HPDE6-E6E7 (cell line): Measurements from ENCODE around the gene KLK1.

ENCODE experiments used
- DNase-seq: peaks from one replicate; pipeline ENCODE4 v3.0.0; 2011; ENCODE audit warnings: missing footprints; ENCODE audit errors: extremely low spot score

The KLK1 gene

DNA sequence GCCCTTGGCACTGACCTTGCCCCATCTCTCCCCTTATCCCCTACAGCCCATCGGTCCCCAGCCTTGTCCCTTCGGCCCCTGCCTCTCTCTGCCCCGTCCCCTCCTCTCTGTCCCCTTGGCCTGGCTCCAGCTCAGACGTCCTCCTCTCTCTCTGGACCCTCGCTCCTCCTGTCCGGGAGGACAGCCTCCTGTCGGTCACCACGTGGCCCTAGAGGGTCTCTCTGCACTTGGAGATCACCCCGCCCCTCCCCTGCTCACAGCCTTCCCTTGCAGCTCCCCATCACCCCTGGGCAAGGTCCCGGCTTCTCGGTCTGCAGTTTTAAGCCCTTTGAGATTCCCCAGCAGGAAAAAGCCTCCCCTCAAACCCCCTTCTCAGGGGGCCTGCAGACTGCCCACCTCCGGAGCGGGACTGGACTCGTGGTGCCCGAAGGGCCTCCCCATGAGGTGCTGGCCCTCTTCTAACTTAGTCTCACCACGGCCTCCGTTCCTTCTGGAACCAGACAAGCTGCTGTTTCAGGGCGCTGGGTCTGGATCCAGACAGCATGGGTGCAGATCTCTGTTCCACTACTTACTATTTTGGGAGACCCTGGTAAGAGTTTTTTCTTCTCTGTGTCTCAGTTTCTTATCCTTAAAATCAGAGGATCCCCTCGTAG lies 13.1 kb upstream of the KLK1 start:
- DNase-seq = no peak

DNA sequence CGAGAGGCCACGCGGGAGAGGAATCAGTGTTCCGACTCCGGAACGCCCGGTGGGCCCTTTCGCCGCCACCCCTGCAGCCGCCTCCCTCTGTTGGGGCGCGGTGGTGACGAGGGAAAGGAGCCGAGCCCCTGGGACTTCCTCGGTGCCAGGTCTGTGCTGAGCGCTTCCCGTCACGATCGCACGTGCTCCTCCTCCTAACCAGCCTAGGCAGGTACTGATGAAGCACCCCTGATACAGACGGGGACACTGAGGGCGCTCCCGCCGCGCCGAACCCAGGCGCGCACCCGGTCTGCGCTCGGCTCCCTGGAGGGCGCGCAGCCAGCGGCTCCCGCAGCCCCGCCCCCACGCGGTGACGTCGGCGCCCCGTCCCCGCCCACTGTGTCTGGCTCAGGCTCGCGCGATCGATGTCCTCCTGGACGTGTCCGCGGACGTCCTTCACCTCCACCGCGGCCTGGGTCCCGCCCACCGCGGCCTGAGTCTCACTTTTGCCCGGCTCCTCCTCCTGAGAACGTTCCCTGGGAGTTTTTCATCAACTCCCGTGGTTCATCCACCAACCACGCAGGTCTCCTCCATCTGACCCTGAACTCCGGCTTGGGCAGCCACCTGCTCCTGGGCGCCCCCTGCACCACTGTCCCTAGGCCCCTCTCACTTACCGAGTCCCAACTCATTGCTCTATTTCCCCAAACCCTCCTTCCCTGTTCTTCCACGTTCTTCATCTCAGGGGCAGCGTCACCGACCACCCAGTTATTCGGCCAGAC lies 12.4 kb upstream of the KLK1 start:
- peak; percentile 83 for DNase-seq

DNA sequence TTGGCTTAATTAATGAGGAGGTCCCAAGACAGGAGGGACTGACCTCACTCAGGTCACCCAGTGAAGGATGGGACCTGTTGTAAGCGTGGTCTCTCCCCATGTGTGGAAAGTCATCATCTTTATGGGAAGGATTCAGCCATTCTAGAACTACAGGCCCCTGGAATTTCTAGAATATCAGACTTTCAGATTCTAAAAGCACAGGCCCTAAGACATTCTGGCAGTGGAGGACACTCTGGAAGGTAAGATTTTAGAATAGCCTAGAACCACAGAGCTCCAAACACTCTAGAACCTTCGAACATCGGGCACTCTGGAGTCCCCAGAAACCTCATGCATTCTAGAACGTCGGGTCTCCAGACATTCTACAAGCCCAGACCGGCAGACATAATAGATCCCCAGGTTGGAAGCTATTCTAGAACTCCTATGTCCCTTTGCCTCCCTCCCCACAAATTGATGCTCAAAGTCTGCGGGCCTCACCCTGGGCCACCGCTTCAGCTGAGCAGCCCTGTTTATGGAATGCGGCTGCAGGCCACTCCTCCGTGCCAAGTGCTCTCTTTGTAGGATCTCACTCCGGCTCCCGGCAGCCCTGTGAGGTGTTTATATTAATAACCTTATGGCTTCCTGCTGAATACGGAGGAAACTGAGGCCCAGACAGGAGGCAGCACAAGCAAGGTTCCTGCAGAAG lies 11.7 kb upstream of the KLK1 start:
- no peak for DNase-seq

DNA sequence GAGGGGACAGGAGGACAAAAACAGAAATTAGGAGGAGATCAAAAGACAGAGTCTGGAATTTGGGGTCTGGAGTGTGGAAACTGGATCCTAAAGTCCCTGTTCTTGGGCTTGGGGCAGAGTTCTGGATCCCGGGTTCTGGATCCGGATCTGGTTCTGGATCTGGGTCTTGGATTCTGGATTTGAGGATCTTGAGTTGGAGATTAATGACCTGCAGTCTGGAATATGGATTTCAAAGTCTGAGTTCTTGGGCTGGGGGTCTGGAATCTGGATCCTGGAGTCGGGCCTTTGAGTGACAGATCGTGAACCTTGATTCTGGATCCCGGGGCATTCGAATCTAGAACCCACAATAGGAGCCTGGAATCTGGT lies 10.2 kb upstream of the KLK1 start:
- DNase-seq = no peak

DNA sequence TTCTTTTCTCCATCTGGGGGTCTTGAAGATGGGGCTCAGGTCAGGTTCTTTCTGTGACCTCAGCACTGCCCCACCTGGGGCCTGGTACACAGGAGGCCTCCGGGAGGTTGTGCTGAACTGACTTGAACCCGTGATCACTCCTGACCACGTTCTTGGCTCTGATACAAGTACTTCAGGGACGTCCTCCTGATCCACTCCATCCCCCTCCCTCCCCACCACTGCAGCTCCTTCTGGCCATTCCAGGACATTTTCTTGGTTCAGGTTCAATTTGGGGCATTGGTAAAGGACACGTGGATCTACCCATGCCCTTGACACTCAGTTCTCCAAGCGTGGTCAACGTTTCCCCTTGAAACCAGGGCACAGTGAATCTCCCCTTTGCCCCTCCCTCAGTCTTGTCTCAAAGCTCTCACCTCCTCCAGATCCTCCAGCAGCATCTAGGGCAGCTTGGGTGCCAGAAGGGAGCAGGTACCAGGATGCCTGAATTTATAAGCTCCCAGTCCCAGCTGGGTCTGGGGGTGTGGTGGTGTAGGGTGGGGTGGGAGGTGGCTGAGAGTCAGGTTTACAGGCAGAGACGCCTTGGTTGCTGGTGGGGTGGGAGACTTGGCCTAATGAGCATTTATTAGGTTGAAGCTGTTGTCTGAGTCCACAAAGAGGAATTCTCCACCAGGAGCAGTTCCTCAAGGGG lies 9.7 kb upstream of the KLK1 start, which contains the start of gene KLK15:
Gene KLK15 (minus strand): TSS at position 458 of the 685 bp plus-strand sequence. CDS start 2,082 bp downstream, outside the sequence.
- no peak for DNase-seq

DNA sequence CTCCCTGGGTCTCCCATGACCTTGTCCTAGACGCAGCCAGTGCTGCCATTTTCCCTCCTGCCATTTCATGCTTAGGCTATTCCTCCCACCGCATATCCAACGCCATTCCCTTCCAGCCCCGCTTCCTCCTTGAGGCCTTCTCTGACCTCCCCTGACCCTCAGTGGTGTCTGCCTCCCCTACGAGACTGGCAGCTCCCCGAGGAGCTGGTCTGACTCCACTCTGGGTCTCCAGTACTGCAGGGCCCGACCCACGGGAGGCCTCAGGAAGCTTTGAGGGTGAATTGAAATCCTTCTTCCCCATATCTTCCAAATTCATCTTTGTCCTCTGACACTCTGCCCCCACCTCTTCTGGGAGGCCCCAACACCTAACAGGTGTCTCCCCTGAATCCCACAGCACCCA lies 9.1 kb upstream of the KLK1 start:
- no peak for DNase-seq

DNA sequence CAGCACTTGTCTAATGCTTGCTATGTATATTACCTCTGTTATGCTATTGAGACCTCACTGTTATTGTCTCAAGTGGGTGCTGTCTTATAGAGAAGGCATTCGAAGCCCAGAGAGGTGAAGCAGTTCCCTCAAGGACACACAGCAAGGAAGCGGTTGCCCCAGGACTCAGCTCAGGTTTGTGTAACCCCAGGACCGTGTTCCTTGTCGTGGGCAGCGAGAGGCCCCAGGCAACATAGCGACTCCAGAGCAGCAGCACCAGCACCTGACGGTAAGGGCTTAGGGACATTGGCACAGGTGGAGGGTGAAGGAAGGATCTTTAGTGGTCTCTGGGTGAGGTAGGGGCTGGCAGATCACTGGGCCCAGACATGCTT lies 7.4 kb upstream of the KLK1 start:
- DNase-seq = no peak

DNA sequence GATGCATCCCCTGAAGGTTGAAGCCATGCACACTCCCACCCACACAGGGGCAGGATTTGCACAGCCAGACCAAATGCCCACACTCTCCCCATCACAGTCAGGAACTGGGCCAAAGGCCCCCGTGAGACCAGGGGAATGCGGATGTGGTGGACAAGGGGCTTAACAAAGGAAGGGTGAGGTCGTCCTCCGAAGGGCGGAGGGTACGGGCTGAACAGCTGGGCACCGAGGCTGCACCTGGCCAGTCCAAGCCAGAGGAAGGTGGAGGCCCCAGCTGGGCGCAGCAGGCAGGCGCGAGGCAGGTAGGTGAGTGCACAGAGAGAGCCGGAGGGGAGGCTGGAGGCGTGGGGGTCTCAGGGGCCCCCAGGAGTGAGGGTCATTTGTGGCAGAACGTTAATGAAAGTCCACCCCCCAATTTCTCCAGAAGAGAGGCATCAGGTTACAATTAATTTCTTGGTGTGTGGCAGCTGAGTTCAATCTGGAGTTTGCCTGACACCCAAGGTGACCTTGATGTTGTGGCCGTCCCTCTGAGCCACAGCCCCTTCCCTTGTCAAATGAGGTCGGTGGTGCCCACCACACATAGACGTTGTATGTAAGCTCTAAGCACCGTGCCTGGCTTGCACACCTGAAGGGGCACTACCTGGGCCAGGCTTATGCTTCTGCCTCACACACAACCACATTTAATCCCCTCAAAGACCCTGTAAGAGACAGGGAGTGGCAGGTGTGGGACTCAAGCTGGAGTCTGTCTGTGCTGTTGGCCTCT lies 6.9 kb upstream of the KLK1 start:
- no peak for DNase-seq

DNA sequence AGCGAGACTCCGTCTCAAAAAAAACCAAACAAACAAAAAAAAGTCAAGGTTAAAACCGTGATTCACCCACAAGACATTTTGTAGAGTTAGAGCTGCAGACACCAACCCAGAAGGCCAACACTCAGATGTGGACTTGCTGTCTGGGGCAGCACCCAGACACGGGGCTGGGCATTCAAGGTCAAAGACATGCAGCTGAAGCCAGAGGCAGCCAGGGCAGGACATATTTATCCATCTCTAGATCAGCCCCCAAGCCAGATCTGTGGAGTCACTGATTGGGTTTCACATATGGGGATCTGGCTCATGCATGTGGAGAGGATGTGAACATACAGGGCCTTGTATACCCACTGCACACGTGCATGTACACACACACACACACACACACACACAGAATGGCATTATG lies 6.2 kb upstream of the KLK1 start:
- no peak for DNase-seq

DNA sequence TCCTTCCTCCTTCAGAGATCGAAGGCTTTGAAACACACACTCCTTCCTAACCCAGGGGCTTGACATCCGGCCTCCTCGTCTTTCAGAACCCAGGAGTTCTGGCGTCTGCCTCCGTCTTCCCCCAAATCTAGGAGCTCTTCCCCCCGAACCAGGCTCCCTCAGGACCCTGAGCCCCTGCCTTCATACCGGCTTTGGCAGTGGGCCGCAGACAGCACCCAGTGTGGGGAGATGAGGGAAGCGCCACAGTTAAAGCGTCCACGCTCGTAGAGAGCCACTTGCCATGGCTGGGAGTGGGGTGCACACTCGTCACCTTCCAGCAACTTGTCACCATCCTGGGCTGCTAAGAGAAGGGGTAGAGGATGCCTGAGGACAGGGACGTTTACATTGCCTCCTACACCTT lies 3.9 kb upstream of the KLK1 start:
- no peak for DNase-seq

DNA sequence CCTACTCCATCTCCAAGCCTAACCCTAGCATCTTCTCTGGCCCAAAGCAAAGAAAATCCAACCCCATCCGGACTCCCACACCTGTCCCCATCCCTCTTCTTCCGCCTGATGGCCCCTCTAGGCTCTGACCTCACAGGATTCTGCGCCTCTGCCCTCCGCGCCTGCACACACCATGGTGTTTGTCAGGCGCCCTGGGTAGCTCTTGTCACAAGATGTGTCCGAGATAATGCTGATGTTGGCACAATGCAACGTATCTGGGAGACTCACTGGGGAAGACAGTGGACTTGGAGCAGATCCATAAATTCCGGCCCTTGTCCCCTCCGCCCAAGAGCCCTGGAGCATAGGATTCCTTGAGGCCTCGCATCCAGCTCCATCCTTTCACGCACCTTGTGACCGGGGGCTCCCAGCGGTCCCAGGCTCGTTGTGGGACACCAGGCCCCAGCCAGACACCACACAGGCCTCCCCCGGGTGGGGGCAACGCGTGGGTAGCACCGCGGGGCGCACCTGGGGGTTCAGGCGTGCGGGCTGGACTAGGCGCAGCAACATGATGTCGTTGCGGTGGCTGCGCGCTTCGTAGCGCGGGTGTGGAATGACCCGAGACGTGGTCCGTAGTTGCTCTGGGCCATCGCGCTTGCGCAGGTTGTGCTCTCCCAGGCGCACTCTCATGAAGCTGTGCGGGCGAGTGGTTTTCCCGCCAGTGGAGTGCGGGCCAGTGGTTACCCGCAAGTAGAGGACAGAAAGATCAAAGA lies 3.1 kb upstream of the KLK1 start:
- DNase-seq = no peak

DNA sequence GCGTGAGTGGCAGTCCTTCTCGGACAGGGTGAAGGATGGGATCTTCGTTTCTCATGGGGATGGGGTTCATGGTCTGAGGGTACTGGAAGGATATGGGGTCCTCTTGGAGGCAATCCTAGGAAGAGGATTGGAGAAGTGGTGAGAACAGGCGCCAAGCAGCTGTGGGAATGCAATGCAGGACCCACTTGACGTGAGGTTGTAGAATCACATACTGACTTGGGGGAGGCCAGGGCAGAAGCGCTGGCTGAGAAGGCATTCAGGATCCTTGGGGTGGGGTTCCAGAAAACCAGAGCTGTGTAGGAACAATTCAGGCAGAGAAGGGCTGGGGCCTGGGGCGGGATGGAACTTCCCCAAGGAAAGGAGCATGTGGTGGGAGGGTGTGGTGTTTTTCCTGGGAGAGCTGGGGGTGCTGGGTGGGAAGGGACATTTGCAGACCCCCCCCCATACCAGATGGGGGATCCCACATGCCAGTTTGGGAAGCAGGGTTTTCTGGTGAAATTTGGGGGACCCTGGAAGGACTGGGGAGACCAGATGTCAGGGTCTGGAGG lies 852 bp downstream of the KLK1 start:
- DNase-seq = no peak

DNA sequence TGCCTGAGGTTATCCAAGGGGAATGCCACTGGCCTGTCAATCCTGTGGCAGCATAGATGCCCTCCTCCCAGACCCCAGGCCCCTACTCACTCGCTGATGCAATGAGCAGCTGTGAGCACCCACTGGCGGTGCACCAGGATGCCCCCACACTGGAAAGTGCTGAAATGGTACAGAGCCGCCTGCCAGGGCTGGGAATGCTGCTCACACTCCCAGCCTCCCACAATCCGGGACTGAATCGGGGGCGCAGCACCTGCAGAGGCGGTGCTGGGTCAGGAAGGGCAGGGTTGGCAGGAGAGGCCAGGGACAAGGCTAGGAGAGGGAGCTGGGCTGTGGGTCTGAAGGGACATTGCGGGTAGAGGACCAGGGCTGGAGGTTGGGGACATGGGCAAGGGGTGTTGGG lies 2.0 kb downstream of the KLK1 start:
- DNase-seq = no peak

DNA sequence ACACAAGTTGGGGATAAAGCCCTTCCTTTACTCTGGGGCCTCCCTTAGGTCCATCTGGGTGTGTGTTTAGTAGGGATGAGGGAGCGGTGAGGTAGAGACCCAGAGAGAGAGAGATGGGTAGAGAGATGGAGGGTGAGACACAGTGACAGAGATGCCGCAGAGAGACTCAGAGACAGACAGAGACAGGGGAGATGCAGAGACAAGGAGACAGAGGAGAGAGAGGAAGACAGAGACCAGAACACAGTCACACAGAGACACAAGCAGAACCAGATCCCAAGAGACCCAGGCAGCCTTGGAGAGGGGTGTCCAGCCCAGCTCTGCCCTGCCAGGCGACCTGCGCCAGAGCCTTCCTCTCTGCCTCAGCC lies 2.4 kb downstream of the KLK1 start:
- DNase-seq = no peak

DNA sequence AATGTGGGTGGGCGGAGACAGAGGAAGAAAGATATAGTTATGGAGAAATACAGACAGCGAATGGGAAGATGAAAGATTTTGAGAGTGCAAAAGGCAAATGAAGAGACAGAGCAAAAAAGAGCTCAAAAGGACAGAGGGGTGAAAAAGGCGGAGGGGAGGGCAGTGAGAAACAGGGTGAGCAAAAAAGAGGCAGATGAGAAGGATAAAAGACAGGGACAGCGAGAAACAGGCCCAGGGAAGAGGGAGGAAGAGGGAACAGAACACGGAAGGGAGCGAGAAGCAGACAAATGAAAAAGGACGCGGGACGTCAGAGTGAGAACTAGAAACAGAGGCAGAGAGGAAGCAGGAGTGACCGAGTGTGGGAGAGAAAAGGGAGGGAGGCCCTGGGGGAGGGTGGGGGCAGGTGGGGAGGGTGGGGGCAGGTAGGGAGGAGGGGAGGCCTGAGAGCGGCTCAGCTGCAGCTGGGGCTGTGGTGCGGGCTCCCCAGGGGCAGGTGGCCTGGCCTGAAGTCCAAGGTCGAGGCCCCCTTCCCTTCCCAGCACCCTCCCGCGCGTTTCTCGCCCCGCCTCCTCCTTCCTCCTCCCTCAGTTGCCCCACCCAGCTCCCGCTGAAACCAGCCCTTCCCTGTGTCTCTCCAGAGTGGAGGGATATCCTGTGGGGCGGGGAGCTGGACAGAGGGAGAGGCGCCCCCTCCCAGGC lies 2.9 kb downstream of the KLK1 start:
- DNase-seq = no peak

DNA sequence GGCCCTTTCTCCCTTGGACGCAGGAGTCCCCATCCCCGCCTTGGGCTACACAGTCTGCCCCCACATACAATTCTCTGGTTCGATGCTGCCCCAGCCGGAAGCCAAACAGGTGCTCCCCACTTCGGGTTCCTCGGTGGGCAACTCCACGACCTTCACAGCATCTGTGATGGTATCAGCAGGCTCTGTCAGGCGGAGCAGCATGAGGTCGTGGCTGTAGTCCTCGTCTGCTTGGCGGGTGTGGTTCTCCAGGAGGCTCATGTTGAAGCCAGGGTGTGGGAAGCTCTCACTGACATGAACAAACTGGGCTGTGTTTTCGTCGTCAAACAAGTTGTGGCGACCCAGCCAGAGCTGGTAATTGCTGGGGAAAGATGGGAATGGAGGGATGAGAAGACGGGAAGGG lies 3.5 kb downstream of the KLK1 start:
- no peak for DNase-seq

DNA sequence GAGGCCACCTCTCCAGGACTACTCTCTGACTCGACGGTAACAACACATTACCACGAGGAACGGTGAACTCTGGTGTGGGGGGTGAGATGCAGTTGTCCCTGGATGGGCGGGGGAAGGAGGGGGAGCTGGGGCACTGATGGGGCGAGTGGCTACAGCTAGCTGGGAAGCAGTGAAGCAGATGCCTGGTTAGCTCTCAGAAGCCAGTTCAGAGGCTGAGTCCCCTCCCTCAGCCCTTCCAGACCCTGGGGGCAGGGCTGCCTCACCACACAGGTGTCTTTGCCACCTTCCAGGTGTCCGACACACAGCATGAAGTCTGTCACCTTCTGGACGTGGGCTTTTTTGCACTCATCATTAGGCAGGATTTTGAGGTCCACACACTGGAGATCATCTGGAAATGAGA lies 4.0 kb downstream of the KLK1 start:
- no peak for DNase-seq

DNA sequence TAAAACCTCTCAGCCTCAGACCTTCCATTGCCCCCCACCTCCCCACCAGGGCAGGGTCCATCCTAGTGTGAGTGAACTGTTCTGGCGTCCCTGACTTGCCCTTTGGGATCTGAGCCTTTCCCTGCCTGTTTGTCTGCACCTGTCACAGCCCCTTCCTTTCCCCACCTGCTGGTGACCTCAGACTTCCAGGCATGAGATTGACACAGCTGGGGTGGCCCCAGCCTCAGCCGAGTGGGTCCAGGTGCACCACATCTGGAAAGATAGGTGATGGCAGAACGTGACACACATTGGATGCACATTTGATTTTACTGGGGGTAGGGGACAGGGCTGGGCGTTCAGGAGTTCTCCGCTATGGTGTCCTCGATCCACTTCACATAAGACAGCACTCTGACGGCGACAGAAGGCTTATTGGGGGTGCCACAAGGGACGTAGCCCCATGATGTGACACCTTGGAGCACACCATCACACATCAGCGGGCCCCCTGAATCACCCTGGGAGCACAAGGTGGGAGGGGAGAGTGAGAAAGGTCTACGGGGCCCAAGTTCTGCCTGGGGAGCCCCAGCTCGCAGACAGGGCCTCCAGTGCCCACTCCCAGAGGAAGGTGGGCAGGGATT lies 4.6 kb downstream of the KLK1 start:
- DNase-seq = no peak

DNA sequence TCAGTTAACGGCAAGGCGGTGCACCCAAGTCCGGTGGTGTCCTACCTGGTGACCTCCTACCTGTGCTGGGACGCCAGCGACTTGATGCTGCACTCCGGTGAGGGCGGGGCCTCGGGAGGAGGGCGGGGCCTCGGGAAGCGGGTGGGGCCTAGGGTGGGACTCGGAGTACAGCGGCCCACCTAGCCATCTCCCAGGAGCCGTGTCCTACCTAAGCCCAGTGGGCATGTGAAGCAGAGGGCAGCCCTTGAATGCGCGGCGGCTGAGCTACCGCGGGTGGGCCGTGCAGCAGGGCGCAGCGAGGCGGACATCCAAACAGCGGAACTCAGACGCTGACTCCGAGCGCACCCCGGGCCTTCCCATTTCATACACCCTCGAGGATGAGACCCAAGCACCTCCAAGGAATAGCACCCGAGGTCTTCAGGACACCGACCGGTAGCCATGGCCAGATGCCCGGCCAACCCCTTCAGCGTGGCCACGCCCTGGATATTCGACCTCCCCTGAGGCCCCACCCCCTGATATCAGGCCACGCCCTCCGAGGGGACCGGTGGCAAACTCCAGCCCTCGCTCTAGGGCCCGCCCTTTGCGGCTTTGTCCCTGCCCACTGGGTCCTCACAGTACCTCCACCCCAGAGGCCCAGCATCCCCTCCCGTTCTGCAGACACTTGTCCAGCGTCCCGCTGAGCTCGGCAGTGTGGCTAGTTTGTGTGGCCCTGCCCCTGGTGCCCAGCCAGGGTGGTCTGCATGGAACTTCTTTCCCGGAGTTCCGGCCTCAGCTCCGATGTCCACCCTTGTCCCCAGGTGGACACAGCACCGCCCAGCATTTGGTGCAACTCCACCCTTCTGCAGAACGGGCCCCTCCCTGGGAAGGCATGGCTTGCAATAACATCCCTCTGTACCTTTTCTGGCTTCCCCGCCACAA lies 5.4 kb downstream of the KLK1 start:
- peak; percentile 71 for DNase-seq
